ENCODE data around the gene SLC25A21.

The SLC25A21 gene

DNA sequence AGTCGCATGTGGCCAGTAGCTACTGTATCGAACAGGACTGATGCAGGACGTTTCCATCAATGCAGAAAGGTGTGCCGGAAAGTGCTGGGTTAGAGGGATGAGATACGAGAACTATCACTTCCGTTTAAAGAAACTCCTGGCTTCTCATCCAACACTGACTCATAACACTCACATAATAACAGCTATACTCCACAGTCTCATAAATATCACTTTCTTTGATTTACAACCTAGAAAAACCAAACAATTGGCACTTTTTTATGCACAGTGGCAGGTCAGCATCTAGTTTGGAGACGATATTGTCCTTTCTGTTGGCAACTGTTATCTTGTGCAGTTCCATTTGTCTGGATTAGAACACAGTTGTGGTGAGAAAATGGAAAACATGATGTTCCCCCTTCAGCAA lies 43.4 kb downstream of the SLC25A21 start (continued):
- TF ChIP-seq, protein P1, sequence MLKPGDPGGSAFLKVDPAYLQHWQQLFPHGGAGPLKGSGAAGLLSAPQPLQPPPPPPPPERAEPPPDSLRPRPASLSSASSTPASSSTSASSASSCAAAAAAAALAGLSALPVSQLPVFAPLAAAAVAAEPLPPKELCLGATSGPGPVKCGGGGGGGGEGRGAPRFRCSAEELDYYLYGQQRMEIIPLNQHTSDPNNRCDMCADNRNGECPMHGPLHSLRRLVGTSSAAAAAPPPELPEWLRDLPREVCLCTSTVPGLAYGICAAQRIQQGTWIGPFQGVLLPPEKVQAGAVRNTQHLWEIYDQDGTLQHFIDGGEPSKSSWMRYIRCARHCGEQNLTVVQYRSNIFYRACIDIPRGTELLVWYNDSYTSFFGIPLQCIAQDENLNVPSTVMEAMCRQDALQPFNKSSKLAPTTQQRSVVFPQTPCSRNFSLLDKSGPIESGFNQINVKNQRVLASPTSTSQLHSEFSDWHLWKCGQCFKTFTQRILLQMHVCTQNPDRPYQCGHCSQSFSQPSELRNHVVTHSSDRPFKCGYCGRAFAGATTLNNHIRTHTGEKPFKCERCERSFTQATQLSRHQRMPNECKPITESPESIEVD (tag by site-specific recombination; IDR thresholded peaks at IDR 0.05) = peak; percentile 86

DNA sequence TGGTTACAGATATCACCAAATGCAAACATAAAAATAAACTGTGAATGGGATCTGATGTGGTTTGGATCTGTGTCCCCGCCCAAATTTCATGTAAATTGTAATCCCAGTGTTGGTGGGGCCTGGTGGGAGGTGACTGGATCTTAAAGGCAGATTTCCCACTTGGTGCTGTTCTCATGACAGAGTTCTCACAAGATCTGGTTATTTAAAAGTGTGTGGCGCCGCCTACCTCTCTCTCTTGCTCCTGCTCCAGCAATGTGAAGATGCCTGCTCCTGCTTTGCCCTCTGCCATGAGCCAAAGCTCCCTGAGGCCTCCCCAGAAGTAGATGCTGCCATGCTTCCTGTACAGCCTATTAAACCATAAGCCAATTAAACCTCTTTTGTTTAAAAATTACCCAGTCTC lies 47.8 kb downstream of the SLC25A21 start:
- Histone ChIP-seq H3K27ac (ENCODE audit: extremely low read depth, low read depth, low read length) (no peak overlapping the region), H3K4me3 (ENCODE audit: low read depth, low read length) (no peak overlapping the region), H3K36me3 (ENCODE audit: control insufficient read depth in 2 of 2, insufficient read depth in 1 of 2, low read length in 2 of 2) (no peaks in the 10 kb centered on the region), H3K9me3 (ENCODE audit: control insufficient read depth, insufficient read depth, low read depth, low read length) (no peaks in the 10 kb centered on the region), H3K4me1 (ENCODE audit: control insufficient read depth, insufficient read depth, low read length) (peaks cover 4% of the 10 kb centered on the region)
- ChIA-PET CTCF (interaction anchor here (0.6 to 1.0 kb wide), 5 partner anchors 8 to 1075 kb away, joined by 3 to 6 read pairs (median 3); no protein-coding TSS in a partner anchor), POLR2A (no interaction called here)
- no peak for TF ChIP-seq ZNF211 (tag by site-specific recombination; IDR thresholded peaks at IDR 0.05; ENCODE audit: low read depth)
- TF ChIP-seq, protein P2, sequence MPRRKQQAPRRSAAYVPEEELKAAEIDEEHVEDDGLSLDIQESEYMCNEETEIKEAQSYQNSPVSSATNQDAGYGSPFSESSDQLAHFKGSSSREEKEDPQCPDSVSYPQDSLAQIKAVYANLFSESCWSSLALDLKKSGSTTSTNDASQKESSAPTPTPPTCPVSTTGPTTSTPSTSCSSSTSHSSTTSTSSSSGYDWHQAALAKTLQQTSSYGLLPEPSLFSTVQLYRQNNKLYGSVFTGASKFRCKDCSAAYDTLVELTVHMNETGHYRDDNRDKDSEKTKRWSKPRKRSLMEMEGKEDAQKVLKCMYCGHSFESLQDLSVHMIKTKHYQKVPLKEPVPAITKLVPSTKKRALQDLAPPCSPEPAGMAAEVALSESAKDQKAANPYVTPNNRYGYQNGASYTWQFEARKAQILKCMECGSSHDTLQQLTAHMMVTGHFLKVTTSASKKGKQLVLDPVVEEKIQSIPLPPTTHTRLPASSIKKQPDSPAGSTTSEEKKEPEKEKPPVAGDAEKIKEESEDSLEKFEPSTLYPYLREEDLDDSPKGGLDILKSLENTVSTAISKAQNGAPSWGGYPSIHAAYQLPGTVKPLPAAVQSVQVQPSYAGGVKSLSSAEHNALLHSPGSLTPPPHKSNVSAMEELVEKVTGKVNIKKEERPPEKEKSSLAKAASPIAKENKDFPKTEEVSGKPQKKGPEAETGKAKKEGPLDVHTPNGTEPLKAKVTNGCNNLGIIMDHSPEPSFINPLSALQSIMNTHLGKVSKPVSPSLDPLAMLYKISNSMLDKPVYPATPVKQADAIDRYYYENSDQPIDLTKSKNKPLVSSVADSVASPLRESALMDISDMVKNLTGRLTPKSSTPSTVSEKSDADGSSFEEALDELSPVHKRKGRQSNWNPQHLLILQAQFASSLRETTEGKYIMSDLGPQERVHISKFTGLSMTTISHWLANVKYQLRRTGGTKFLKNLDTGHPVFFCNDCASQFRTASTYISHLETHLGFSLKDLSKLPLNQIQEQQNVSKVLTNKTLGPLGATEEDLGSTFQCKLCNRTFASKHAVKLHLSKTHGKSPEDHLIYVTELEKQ (tag by site-specific recombination; IDR thresholded peaks at IDR 0.05; ENCODE audit: borderline replicate concordance) = no peak
- TF ChIP-seq, protein P3, sequence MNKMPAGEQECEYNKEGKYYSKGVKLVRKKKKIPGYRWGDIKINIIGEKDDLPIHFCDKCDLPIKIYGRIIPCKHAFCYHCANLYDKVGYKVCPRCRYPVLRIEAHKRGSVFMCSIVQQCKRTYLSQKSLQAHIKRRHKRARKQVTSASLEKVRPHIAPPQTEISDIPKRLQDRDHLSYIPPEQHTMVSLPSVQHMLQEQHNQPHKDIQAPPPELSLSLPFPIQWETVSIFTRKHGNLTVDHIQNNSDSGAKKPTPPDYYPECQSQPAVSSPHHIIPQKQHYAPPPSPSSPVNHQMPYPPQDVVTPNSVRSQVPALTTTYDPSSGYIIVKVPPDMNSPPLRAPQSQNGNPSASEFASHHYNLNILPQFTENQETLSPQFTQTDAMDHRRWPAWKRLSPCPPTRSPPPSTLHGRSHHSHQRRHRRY (tag by site-specific recombination; IDR thresholded peaks at IDR 0.05) = no peak
- TF ChIP-seq, protein P4, sequence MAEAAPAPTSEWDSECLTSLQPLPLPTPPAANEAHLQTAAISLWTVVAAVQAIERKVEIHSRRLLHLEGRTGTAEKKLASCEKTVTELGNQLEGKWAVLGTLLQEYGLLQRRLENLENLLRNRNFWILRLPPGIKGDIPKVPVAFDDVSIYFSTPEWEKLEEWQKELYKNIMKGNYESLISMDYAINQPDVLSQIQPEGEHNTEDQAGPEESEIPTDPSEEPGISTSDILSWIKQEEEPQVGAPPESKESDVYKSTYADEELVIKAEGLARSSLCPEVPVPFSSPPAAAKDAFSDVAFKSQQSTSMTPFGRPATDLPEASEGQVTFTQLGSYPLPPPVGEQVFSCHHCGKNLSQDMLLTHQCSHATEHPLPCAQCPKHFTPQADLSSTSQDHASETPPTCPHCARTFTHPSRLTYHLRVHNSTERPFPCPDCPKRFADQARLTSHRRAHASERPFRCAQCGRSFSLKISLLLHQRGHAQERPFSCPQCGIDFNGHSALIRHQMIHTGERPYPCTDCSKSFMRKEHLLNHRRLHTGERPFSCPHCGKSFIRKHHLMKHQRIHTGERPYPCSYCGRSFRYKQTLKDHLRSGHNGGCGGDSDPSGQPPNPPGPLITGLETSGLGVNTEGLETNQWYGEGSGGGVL (tag by site-specific recombination; IDR thresholded peaks at IDR 0.05) = no peak
- TF ChIP-seq, protein P1 (tag by site-specific recombination; IDR thresholded peaks at IDR 0.05) = no peak
- TF ChIP-seq OSR2 (tag by site-specific recombination; IDR thresholded peaks at IDR 0.05) = no peak
- no peak for TF ChIP-seq TRIM28 (IDR thresholded peaks at IDR 0.05; ENCODE audit: borderline replicate concordance, low read length)
- no peak for TF ChIP-seq ZNF341 (tag by site-specific recombination; IDR thresholded peaks at IDR 0.05; ENCODE audit: low read depth)
- no peak for TF ChIP-seq GLI4 (tag by site-specific recombination; IDR thresholded peaks at IDR 0.05)
- TF ChIP-seq, protein P5, sequence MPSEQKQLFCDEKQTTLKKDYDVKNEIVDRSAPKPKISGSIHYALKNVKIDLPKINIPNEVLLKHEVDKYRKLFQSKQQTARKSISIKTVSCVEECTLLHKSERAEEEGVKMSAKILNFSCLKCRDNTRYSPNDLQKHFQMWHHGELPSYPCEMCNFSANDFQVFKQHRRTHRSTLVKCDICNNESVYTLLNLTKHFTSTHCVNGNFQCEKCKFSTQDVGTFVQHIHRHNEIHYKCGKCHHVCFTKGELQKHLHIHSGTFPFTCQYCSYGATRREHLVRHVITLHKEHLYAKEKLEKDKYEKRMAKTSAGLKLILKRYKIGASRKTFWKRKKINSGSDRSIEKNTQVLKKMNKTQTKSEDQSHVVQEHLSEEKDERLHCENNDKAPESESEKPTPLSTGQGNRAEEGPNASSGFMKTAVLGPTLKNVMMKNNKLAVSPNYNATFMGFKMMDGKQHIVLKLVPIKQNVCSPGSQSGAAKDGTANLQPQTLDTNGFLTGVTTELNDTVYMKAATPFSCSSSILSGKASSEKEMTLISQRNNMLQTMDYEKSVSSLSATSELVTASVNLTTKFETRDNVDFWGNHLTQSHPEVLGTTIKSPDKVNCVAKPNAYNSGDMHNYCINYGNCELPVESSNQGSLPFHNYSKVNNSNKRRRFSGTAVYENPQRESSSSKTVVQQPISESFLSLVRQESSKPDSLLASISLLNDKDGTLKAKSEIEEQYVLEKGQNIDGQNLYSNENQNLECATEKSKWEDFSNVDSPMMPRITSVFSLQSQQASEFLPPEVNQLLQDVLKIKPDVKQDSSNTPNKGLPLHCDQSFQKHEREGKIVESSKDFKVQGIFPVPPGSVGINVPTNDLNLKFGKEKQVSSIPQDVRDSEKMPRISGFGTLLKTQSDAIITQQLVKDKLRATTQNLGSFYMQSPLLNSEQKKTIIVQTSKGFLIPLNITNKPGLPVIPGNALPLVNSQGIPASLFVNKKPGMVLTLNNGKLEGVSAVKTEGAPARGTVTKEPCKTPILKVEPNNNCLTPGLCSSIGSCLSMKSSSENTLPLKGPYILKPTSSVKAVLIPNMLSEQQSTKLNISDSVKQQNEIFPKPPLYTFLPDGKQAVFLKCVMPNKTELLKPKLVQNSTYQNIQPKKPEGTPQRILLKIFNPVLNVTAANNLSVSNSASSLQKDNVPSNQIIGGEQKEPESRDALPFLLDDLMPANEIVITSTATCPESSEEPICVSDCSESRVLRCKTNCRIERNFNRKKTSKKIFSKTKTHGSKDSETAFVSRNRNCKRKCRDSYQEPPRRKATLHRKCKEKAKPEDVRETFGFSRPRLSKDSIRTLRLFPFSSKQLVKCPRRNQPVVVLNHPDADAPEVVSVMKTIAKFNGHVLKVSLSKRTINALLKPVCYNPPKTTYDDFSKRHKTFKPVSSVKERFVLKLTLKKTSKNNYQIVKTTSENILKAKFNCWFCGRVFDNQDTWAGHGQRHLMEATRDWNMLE (tag by site-specific recombination; conservative IDR thresholded peaks at IDR 0.05; ENCODE audit: low read depth) = no peak
- TF ChIP-seq, protein P6, sequence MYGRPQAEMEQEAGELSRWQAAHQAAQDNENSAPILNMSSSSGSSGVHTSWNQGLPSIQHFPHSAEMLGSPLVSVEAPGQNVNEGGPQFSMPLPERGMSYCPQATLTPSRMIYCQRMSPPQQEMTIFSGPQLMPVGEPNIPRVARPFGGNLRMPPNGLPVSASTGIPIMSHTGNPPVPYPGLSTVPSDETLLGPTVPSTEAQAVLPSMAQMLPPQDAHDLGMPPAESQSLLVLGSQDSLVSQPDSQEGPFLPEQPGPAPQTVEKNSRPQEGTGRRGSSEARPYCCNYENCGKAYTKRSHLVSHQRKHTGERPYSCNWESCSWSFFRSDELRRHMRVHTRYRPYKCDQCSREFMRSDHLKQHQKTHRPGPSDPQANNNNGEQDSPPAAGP (tag by site-specific recombination; IDR thresholded peaks at IDR 0.05) = no peak
- no peak for TF ChIP-seq ZNF701 (tag by site-specific recombination; IDR thresholded peaks at IDR 0.05)
- TF ChIP-seq ZNF266 (tag by site-specific recombination; IDR thresholded peaks at IDR 0.05; ENCODE audit: low read depth) = no peak
- no peak for TF ChIP-seq SP7 (tag by site-specific recombination; IDR thresholded peaks at IDR 0.05)
- TF ChIP-seq ZNF514 (tag by site-specific recombination; IDR thresholded peaks at IDR 0.05) = no peak
- TF ChIP-seq SP3 (tag by site-specific recombination; IDR thresholded peaks at IDR 0.05) = no peak
